SK-N-DZ (cell line): ENCODE data around the gene ASS1.
A peak's percentile ranks its signal among the peaks of the same experiment; 100 is the strongest.

Experiments used
- DNase-seq: peaks from one replicate; pipeline ENCODE4 v3.0.0-alpha.2; 2015; ENCODE audit warnings: low spot score

Gene ASS1

GRCh38 chr9:130498298-130498917 lies 53.6 kb downstream of the ASS1 start:
- no peak for DNase-seq

DNA sequence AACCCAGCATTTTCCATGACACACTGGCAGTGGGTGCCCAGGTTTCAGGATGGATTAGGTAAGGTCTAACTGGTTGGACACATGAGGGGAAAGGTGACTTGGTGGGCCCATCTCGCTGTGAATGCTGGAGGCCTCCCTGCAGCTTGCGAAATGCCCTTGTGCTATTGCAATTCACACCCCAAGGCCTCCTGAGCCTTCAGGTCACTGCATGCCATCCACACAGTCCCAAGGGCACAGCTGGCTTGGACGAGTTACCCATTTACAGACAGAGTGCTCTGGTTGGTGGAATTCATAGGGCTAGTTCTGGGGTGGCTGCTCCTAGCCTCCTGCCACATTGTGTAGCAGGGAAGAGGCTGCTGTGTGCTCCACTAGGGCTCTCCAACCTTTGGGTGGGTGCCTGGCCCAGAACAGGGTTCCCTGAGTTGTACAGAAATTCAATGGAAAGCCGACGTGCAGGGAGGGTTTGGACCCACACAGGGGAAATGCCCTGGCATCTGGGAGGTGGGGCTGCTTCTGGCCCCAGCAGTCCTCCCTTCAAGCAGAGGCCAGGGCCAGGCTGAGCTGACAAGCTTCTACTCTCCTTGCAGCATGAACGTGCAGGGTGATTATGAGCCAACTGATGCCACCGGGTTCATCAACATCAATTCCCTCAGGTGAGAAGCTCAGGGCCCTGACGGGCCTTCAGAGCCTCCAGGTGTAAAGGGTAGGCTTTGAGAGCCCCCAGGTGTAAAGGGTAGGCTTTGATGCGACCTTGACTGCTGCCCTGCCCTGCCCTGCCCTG lies 54.3 kb downstream of the ASS1 start:
- DNase-seq: no peak

- no peak for DNase-seq
These were observed 55.1 kb downstream of the ASS1 start for GRCh38 chr9:130499804-130500263.

DNA sequence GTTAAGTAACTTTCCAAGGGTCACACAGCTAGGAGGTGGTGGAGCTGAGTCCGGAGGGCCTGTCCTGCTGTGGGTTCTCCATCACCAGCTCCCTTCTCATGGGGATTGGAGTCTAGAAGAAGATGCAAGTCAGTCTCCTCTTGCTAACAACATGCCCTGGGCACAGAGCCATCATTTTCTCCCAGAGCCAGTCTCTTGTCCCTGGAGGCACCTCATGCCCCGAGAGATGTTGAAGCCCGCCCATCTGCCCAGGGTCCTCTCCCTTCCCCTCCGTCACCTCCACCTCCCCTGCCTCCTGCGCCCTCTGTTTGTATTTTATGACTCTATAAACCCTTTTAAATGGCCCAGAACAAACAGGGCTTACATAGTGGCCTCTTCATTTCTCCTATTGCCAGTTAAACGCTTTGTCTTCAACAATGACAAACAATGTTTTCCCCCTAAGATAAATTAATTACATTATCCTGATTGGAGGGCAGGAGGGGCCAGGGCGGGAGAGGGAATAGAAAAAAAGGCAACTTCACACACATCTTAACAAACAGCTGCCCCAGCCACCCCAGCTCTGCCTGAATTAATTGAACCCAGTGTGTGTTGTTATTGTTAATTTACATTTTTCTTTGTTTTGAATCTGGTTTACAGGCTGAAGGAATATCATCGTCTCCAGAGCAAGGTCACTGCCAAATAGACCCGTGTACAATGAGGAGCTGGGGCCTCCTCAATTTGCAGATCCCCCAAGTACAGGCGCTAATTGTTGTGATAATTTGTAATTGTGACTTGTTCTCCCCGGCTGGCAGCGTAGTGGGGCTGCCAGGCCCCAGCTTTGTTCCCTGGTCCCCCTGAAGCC lies 55.8 kb downstream of the ASS1 start:
- DNase-seq: no peak

DNA sequence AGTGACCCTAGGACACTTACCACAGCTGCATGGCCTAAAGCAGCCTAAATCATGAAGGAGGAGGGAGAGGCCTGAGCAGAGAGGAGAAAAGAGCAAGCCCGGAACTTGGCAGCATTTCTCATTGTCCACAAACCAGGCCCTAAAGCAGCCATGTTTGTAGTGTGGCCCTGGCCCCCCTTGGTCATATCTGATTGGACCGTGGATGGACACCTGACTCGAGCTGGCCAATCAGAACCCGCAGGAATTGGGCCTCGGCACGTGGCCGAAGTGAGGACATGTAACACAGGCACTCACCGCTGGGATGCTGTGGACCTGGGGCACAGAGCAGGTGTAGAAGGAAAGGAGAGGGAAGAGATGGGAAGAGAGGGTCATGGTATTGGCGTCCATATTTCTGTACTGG lies 56.9 kb downstream of the ASS1 start:
- no peak for DNase-seq

GRCh38 chr9:130508218-130508617 lies 63.5 kb downstream of the ASS1 start:
- DNase-seq: no peak

- no peak for DNase-seq
These were observed 67.4 kb downstream of the ASS1 start for GRCh38 chr9:130512199-130512598.

DNA sequence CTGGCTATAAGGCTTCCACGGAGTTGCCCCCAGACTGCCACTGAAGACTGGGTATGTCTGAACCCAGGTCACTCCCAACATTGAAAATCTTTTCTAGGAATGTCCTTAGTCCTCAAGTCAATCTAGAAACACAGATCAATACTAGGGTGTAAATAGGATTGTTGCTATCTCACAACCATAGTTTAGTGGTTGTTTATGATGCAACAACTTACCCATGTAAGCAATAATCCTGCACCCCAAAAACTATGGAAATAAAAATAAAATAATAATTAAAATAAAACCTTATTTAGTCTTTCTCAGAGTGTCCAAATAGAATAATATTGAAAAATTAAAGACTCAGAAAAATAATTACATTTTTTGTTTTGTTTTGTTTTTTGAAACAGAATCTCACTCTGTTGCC lies 68.3 kb downstream of the ASS1 start:
- DNase-seq: no peak

DNA sequence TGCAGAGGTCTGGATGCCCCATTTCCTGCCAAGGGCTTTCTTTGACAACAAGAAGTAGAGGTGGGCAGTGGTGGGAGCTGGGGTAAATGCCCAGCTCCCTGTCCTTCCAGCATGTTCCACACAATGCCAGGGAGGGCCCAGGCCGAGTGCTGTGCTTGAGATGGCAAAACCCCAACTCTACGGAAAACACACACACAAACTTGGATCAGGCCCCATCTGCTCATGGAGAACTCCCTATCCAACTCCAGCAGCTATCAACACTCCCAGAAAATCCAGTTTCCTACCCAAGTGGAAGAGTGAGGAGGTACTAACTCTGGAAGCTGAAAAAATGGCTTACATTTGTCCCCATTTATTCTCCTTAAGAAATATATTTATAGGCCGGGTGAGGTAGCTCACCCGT lies 73.5 kb downstream of the ASS1 start:
- no peak for DNase-seq

DNA sequence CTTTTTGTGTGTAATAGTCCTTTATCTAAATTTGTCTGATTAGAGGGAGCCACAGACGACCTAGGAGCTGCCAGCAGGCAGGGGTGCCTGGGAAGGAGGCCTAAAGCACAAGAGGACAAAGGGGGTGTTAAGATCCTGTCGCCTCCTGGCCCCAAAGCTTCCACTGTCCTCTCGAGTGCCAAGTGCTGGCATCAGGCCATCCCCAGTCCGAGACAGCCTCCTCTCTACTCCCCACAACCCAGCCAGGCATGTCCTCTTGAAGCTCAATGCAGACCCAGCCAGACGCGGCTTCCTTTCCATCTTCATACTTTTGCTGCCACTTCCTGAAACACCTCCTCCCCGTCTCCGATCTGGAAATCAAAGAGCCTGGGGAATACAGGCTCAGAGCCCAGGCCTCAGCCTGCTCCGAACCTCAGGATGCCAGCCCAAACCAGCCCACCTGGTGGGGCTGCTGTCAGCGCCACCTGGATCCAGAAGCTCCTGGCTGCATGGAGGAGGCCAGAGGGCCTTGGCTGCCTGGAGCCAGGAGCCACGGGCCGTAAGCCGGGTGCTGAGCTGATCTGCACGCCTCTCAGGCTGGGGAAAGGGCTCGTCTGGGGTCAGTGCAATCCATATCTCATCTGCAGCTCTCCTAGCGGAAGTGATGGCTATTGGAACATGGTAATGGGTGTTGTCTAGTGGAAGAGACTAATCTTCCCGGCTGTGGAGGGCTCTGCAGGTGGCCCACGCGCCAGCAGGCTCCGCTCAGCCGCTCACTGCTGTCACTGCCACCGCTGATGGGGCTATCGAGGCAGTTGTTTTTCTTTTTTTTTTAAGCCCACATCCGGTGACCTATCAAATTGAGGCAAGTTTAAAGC lies 74.4 kb downstream of the ASS1 start:
- DNase-seq: peak; percentile 42

- DNase-seq: no peak
These were observed 75.2 kb downstream of the ASS1 start for GRCh38 chr9:130519927-130520326.

DNA sequence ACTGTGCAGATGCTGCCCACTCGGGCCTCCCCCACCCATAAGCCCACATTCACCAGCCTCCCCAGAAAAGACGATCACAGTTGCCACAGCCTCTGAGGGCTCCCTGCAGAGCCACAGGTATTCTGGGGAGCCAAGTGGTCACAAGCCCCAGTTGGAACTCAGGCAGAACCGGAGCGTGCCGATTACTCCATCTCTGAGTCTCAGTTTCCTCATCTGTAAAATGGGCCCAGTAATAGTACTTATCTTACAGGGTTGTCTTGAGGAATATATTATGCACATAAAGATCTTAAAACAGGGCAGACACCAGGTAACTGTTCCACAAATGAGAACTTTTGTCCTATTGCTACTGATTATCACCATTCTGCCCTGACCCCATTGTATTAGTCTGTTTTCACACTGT lies 77.0 kb downstream of the ASS1 start:
- DNase-seq: no peak

DNA sequence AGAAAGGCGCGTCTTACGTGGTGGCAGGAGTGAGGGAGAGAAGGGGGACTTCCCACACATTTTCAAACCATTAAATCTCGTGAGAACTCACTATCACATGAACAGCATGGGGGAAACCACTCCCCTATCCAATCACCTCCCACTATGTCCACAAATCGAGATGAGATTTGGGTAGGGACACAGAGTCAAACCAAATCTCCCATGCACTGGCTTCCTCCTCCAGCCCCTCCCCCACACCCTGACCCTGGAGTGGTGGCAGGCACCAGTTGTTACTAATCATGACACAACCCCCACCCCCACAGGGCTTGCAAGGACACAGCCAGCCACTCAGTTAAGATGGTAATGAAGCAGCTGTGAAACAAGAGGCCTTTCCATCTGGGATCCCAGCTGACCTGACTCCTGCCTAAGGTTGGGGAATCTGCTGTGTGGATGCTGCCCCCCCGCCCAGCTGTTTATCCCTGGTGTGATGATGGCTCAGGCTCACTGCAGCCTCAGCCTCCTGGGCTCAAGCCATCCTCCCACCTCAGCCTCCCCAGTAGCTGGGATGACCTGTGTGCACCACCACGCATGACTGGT lies 77.6 kb downstream of the ASS1 start:
- DNase-seq: peak; percentile 83

DNA sequence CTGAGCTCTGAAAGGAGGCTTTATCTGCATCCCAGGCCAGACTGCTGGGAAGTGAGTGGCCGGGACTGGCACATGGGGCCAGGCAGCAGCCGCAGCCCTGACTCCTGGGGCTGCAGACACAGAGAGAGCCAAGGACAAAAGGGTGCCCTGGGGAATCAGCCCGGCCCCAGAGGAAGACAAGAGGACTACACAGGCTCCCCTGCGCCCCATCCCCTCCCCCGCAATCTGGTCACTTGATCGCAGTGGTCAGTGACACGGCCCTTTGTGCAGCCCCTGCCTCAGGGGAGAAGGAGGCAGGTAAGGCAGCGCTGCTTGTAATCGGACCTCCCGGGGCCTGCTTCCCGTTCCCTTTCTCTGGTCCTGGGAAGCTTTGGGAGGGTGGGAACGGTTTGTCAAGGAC lies 79.2 kb downstream of the ASS1 start:
- no peak for DNase-seq

DNA sequence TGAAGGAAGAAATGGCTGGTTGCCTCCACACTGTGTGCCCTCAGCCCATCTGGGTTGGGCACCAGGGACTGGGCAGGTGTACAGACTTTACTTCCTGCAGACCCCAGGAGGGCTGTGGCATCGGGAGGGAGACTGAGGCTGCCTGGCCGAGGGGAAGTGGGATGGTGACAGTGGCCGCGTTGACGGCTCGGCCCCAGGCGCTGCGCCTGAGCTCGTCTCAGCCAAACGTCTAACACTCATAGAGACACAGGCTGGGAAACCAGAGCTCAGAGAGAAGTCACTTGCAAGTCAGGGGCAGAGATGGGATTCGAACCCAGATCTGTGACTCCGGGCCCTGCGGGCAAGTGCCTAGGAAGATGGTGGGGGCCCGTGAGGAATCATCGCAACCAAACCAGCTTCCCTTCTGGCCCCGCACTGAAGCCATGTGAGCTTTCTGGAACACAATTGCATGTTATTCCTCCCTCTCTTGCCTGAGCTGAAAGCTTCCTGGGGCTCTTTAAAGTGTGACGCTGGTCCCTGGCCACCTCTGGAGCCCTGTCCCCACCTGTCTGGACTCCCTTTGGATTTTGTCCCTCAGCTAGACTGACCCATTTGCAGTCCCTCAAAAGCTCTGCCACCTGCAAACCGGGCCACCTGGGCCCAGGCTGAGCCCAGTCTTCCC lies 81.6 kb downstream of the ASS1 start:
- no peak for DNase-seq

DNA sequence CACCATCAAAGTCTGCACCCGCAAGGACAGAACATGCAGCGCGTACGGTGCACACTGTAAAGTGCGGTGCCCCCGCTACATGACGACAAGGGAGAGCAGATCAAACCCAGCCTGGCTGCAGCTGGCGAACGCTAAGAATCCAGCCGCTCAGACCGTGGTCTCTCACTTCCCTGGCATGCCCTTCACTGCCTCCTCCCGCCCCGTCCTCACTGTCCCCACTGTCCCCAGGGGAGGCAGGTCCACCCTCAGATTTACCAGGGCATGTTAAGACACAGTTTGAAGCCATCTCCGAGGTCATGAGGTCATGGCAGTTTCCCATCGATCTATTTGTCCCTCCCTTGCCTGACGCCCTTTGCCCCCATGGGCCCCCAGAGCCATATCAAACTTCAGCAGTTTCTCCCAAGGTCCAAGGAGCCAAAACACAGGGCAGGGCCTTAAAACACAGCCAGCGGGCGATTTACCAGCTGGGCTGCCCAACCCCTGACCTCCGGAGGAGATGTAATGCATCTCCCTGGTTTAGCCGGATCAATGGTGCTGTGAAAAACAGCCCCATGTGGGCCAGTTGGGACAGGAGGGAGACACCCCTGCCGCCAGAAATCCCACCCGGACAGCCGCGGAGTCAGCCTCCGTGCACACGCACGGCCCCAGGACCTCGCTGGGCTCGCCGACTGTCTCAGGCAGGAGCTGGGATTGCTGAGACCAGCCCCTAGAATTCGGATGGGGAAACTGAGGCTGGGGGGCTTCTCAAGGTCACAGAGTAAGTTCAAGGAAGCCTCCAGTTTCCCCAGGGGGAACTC lies 82.3 kb downstream of the ASS1 start:
- DNase-seq: no peak

- no peak for DNase-seq
These were observed 83.0 kb downstream of the ASS1 start for GRCh38 chr9:130527651-130528310.

GRCh38 chr9:130528674-130529073 lies 83.9 kb downstream of the ASS1 start:
- no peak for DNase-seq

DNA sequence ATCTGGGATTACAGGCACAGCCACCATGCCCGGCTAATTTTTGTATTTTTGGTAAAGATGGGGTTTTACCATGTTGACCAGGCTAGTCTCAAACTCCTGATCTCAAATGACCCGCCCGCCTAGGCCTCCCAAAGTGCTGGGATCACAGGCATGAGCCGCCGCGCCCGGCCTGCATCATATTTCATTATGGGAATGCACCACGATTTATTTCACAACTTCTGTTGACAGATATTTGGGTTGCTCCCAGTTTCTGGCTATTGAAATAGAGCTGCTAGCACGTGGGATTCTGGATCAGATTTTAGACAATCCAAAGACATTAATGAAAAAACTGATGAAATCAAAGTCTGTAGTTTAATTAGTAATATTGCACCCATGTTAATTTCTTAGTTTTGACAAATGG lies 86.2 kb downstream of the ASS1 start:
- DNase-seq: no peak
